ENCODE data around the gene GARIN3.

The GARIN3 gene

DNA sequence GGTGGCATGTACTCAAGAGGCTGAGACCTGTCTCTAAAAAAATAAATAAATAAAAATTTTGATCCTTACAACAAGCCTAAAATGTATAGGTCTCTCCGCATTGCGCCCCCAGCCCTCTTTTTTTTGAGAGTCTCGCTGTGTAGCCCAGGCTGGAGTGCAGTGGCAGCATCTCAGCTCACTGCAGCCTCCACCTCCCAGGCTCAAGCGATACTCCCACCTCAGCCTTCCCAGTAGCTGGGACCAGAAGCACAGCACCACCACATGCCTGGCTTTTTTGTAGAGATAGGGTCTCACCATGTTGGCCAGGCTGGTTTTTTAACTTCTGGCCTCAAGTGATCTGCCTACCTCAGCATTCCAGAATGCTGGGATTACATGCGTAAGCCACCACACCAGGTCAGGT is 2.2 kb upstream of the GARIN3 start:
- TF ChIP-seq, protein P1, sequence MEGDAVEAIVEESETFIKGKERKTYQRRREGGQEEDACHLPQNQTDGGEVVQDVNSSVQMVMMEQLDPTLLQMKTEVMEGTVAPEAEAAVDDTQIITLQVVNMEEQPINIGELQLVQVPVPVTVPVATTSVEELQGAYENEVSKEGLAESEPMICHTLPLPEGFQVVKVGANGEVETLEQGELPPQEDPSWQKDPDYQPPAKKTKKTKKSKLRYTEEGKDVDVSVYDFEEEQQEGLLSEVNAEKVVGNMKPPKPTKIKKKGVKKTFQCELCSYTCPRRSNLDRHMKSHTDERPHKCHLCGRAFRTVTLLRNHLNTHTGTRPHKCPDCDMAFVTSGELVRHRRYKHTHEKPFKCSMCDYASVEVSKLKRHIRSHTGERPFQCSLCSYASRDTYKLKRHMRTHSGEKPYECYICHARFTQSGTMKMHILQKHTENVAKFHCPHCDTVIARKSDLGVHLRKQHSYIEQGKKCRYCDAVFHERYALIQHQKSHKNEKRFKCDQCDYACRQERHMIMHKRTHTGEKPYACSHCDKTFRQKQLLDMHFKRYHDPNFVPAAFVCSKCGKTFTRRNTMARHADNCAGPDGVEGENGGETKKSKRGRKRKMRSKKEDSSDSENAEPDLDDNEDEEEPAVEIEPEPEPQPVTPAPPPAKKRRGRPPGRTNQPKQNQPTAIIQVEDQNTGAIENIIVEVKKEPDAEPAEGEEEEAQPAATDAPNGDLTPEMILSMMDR (conservative IDR thresholded peaks at IDR 0.05; ENCODE audit: low read length): no peak
- H3K4me3 ChIP-seq (ENCODE audit: low read length): no peak overlapping the region
- no peak for DNase-seq (ENCODE audit: low read depth)

DNA sequence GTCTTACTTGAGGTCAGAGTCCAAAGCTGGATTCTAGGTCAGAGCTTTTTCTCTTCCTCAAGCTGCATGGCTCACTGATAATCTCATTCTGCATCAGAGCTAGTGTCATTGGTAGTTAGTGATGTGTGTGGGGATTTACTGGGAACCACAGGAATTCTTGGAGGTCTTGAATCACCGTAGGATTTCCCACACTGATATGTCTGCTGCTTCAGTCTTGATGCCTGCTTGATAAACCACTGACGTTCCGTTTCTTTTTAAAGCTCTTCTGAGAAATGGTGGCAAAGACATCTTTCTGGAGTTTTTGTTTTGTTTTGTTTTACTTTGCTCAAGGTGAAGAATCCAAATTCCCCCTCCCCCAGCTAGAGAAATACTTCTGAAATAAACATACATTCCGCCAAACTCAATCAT is 1.2 kb upstream of the GARIN3 start:
- DNase-seq (ENCODE audit: low read depth): peak; percentile 75
- no peak overlapping the region for H3K4me3 ChIP-seq (ENCODE audit: low read length)
- TF ChIP-seq, protein P1 (conservative IDR thresholded peaks at IDR 0.05; ENCODE audit: low read length): no peak

DNA sequence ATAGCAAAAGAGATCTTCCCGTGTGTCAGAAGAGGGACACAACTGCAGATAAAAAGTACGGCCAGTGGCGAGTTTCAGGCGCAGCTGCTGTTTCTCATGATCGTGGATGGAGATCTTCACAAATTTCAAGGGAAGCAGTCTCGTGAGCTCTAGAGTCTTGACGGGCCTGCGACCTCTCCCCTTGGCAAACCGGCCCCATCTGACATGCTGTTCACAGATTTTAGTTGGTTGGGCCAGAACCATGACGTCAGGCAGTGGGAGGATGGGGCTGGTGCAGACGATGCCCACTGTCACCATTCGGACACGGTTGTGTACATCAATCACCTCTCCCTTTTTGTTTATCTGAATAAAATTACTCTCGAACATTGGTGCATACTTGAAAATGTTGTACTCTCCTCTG is 396 bp downstream of the GARIN3 start:
- TF ChIP-seq, protein P1 (conservative IDR thresholded peaks at IDR 0.05; ENCODE audit: low read length): no peak
- H3K4me3 ChIP-seq (ENCODE audit: low read length): no peak overlapping the region
- no peak for DNase-seq (ENCODE audit: low read depth)

DNA sequence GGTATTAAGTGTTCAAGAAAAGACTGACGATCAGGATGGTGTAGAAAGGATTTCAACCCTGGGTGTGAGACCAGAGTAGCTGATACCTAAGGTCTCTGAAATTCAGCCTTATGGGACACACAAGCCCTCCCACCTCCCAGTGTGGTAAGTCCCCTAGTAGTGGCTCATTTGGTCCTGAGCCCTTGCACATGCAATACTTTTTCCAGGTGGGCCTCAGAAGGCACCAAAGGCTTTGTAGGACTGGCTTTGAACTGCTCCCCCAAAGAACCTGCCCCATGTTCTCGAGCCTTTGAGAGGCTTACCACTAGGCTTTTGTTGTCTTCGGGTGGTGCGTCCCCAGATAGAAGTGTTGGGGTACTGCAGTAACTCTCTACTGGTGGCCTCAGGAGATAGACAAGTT is 803 bp downstream of the GARIN3 start:
- no peak for DNase-seq (ENCODE audit: low read depth)
- no peak overlapping the region for H3K4me3 ChIP-seq (ENCODE audit: low read length)
- TF ChIP-seq, protein P1 (conservative IDR thresholded peaks at IDR 0.05; ENCODE audit: low read length): no peak

DNA sequence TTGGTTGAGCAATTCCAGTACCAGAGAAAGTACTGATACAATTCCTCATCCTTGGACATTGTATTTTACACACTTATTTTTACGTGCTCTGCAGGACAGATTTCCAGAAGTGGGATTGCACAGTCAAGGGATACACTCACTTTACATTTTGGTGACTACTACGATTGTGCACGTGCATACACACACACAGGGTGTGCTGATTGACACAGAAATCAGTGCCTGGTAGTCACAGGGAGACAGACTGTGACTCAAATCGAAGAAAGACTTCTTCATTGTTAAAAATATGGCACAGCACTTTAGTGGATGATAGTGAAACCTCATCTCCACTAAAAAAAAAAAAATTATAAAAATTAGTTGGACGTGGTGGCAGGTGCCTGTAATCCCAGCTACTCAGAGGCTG is 1.5 kb downstream of the GARIN3 start:
- no peak for DNase-seq (ENCODE audit: low read depth)
- no peak overlapping the region for H3K4me3 ChIP-seq (ENCODE audit: low read length)
- TF ChIP-seq, protein P1 (conservative IDR thresholded peaks at IDR 0.05; ENCODE audit: low read length): no peak

DNA sequence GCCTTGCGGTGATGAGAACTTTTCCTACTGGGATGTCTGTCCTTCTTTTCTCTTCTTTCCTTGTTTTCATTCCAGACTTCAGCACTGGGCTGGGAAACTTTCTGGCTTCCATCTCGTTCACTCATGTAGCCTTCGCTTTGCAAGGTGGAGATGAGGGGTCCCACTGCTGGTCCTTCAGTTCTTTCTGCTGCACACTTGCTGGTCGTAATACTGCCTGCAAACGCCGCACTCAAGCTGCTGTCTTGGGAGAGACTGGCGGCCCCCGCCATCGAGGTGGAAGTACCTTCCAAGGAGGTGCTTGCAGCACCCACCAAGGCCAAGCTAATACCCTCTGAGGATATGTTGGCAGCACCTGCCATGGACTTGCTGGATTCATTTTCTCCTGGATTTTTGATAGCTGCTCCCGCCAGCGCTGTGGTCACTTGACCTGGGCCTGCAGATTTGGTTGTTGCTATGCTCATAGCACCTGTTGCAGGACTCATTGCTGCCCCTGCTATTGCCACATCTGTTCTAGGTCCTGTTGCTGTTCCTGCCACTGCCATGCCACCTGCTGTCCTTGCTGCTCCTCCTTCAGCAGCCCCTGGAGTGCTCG is 3.0 kb downstream of the GARIN3 start:
- H3K4me3 ChIP-seq (ENCODE audit: low read length): no peak overlapping the region
- TF ChIP-seq, protein P1 (conservative IDR thresholded peaks at IDR 0.05; ENCODE audit: low read length): no peak
- DNase-seq (ENCODE audit: low read depth): no peak

DNA sequence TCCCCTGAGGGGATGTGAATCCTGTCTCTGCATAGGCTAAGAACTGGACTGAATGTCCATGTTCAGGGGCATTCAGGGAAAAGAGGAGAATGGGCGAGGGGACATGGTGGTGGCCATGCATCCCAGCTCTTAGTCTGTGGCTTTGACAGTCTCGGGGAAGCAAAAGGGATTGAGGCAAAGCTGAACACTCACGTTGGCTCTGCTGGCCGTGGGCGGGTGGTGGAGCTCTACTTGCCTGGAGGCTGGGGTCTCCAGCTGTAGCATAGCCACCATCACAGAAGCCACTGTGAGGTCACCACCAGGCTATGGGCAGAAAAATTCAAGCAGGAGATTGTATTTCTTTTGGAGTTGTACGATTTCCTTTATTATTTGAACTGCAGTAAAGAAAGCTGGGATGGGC is 4.1 kb downstream of the GARIN3 start:
- TF ChIP-seq, protein P1 (conservative IDR thresholded peaks at IDR 0.05; ENCODE audit: low read length): no peak
- DNase-seq (ENCODE audit: low read depth): no peak
- H3K4me3 ChIP-seq (ENCODE audit: low read length): no peak overlapping the region
